B cell (primary cell): ENCODE results near the gene IL4R. TPM values are rescaled to one million over a fixed set of nuclear protein-coding genes. Genes with fewer than 3 reads are reported as not detected.
A peak's percentile ranks its signal among the peaks of the same experiment; 100 is the strongest.

ENCODE experiments used
- ATAC-seq: fragments of 200-7000 bp; cut with Tn5 transposase; one replicate; pipeline ENCODE4 v1.10.0; 2021; ENCODE audit warnings: low read depth, mild to moderate bottlenecking, moderate number of reproducible peaks, moderate library complexity
- CTCF ChIA-PET: fragments of 350-600 bp; sonication (Branson Sonifier 250); formaldehyde crosslinking; loops from one replicate; lab custom pipeline; 2021; ENCODE audit warnings: antibody characterized with exemption, inconsistent platforms; lab: Charles Lee
- POLR2A ChIA-PET: fragments of 350-600 bp; sonication (Branson Sonifier 250); formaldehyde crosslinking; loops from one replicate; lab custom pipeline; 2021; ENCODE audit warnings: antibody characterized with exemption; lab: Charles Lee
- DNase-seq: peaks from one replicate; pipeline ENCODE4 v3.0.0; 2013
- H2AFZ ChIP-seq: 2 replicates; pipeline ENCODE4 v1.6.1; 2012; ENCODE audit warnings: mild to moderate bottlenecking, low read depth, low read length; ENCODE audit not compliant: insufficient read depth, poor library complexity, severe bottlenecking
- H3K27ac ChIP-seq, 2 donors: 1 replicate in 1 of 2; 2 replicates in 1 of 2; pipeline ENCODE4 v1.5.1; 2012 to 2013; ENCODE audit warnings: low read length in 2 of 2, mild to moderate bottlenecking in 2 of 2, moderate library complexity in 1 of 2
- H3K27me3 ChIP-seq, 4 experiments: fragments of 200-600 bp in 1 of 4; sonication (generic) in 1 of 4; replicated peaks in 1 of 4; 1 replicate in 2 of 4; 2 replicates in 2 of 4; pipeline versions ENCODE4 v1.6.1 to v1.7.0; 2013 to 2016; ENCODE audit warnings: low read length in 3 of 4, mild to moderate bottlenecking in 2 of 4, mixed read lengths in 1 of 4, moderate library complexity in 1 of 4; ENCODE audit not compliant: insufficient read depth in 4 of 4, control insufficient read depth in 3 of 4; ENCODE audit errors: control extremely low read depth in 1 of 4
- H3K36me3 ChIP-seq, 2 experiments: replicated peaks in 1 of 2; 1 replicate in 1 of 2; 2 replicates in 1 of 2; pipeline versions ENCODE4 v1.6.1 to v1.7.1; 2013; ENCODE audit warnings: low read length in 1 of 2; ENCODE audit not compliant: insufficient read depth in 2 of 2, control insufficient read depth in 1 of 2; ENCODE audit errors: control extremely low read depth in 1 of 2, extremely low read depth in 1 of 2
- H3K4me1 ChIP-seq, 2 donors: fragments of 200-600 bp in 1 of 2; sonication (generic) in 1 of 2; 1 replicate in 1 of 2; 2 replicates in 1 of 2; pipeline versions ENCODE4 v1.5.1 to v1.6.1; 2013 to 2017; ENCODE audit warnings: low read length in 2 of 2; ENCODE audit not compliant: control insufficient read depth in 2 of 2, insufficient read depth in 2 of 2
- H3K4me2 ChIP-seq: replicated peaks from 2 replicates; pipeline ENCODE3; 2012; ENCODE audit warnings: mild to moderate bottlenecking, low read depth, low read length; ENCODE audit not compliant: poor library complexity, severe bottlenecking
- H3K4me3 ChIP-seq, 5 experiments: fragments of 200-600 bp in 1 of 5; sonication (generic) in 1 of 5; 1 replicate in 3 of 5; 2 replicates in 2 of 5; pipeline versions ENCODE4 v1.5.1 to v1.7.0; 2011 to 2016; ENCODE audit warnings: low read length in 4 of 5, mild to moderate bottlenecking in 4 of 5, low read depth in 2 of 5, control low read depth in 1 of 5, moderate library complexity in 1 of 5; ENCODE audit not compliant: insufficient read depth in 1 of 5; ENCODE audit errors: control extremely low read depth in 1 of 5, extremely low read depth in 1 of 5
- H3K79me2 ChIP-seq: fragments of 200-600 bp; sonication (generic); one replicate; pipeline ENCODE4 v1.6.0; 2016; ENCODE audit warnings: low read length; ENCODE audit not compliant: control insufficient read depth, insufficient read depth
- H3K9ac ChIP-seq: fragments of 200-600 bp; sonication (generic); 2 replicates; pipeline ENCODE4 v1.6.1; 2017; ENCODE audit warnings: mild to moderate bottlenecking, low read length, moderate library complexity
- H3K9me3 ChIP-seq, 3 donors: one replicate each; pipeline versions ENCODE4 v1.6.1 to v1.7.1; 2013; ENCODE audit warnings: low read length in 2 of 3; ENCODE audit not compliant: control insufficient read depth in 2 of 3, insufficient read depth in 1 of 3; ENCODE audit errors: control extremely low read depth in 1 of 3
- H4K20me1 ChIP-seq: 2 replicates; pipeline ENCODE4 v1.6.0; 2012; ENCODE audit warnings: mild to moderate bottlenecking, low read length; ENCODE audit not compliant: insufficient read depth, control insufficient read depth, poor library complexity, severe bottlenecking
- H3K27ac Mint-ChIP-seq: one replicate; pipeline ENCODE4 v1.8.0; 2021; ENCODE audit warnings: mixed read lengths
- H3K27me3 Mint-ChIP-seq: one replicate; pipeline ENCODE4 v1.8.0; 2021; ENCODE audit warnings: mixed read lengths
- H3K4me1 Mint-ChIP-seq: one replicate; pipeline ENCODE4 v1.8.0; 2021; ENCODE audit warnings: mixed read lengths
- H3K4me3 Mint-ChIP-seq: one replicate; pipeline ENCODE4 v1.8.0; 2021; ENCODE audit warnings: mixed read lengths
- H3K9me3 Mint-ChIP-seq: one replicate; pipeline ENCODE4 v1.8.0; 2022; ENCODE audit warnings: mixed read lengths; ENCODE audit not compliant: insufficient read depth
- EZH2 ChIP-seq: IDR thresholded peaks from 2 replicates; pipeline ENCODE4 v1.6.1; 2012; ENCODE audit warnings: borderline replicate concordance, low read depth, mild to moderate bottlenecking, moderate library complexity, low read length; ENCODE audit not compliant: insufficient read depth, poor library complexity, severe bottlenecking
- WGBS: methylation state at CpG from one replicate; pipeline ENCODE4 v1.1.5; 2013; ENCODE audit warnings: missing lambda C conversion rate; ENCODE audit not compliant: insufficient coverage; 5-methylcytosine and 5-hydroxymethylcytosine counted together
- intact Hi-C: fragments of 100-400 bp; cut with micrococcal nuclease; formaldehyde crosslinking; loops from one replicate; pipeline ENCODE4 v1.10.0; 2022
- polyA plus RNA-seq: library from polyadenylated mRNA; depleted of rRNA; stranded (reverse); fragments of >200 nt; gene quantifications from 2 replicates; pipeline ENCODE4 v1.2.3, GENCODE V29; 2012
- total RNA-seq, 2 donors: library from RNA; stranded (reverse); fragments of 120-200 nt in 1 of 2; gene quantifications; 1 replicate in 1 of 2; 2 replicates in 1 of 2; pipeline versions ENCODE4 v1.2.3 to v1.2.4, GENCODE V29; 2013 to 2022
- TF ChIP-seq, protein P1 (sequence below): fragments of 200-600 bp; IDR thresholded peaks from one replicate; pipeline ENCODE4 v1.8.0; 2022; ENCODE audit warnings: antibody characterized with exemption, mild to moderate bottlenecking

Gene IL4R
- total and polyA plus RNA-seq, 2 donors (not counting 1 experiment from before 2014, with no cell fraction given) = 311 to 966 TPM

DNA sequence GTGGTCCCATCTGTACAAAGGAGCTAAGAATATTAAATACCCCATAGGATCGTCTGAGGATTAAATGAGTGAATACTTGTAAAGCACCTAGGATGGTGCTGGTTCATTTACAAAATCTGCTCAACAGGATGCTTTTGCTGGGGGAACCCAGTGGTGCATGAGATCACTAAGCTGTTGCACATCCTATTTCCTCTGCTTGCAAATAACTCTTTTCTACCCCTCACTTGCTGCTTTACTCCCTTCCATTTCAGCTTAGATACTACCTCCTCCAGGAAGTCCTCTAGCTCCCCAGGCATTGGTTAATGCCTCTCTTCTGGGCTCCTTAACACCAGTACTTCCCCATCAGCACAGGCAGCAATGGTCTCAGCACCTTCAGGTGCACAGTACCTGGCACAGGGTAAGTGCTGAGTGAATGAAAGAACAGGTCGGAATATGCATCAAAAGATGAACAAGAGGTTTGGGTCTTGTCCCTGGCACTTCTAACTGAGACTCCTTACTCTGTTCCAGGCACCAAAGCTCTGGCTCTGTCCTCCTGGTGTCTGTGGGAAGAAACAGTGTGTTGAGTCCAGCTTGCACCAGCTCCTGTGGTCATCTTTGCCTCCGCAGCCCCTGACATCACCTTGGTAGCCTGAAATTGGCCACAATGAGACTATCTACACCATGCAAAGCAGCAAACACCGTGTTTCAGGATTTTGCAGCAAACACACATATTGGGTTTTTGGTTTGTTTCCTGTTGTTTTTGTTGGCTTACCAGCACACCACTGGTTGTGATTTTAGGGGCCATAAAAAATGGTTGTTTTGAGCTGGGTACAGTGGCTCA lies 64.1 kb downstream of the IL4R start:
- no peak overlapping the region for H2AFZ ChIP-seq
- no peaks in the 10 kb centered on the region for H4K20me1 ChIP-seq
- ChIA-PET CTCF (interaction anchor here (0.7 to 1.8 kb wide), 13 partner anchors 9 to 268 kb away, joined by 3 to 14 read pairs (median 4); no protein-coding TSS in a partner anchor), POLR2A (interaction anchor here (0.5 to 1.2 kb wide), 6 partner anchors 20 to 139 kb away, joined by 3 to 4 read pairs (median 3); partner anchors contain the start of gene IL21R)
- no peak for TF ChIP-seq EZH2
- TF ChIP-seq, protein P1, sequence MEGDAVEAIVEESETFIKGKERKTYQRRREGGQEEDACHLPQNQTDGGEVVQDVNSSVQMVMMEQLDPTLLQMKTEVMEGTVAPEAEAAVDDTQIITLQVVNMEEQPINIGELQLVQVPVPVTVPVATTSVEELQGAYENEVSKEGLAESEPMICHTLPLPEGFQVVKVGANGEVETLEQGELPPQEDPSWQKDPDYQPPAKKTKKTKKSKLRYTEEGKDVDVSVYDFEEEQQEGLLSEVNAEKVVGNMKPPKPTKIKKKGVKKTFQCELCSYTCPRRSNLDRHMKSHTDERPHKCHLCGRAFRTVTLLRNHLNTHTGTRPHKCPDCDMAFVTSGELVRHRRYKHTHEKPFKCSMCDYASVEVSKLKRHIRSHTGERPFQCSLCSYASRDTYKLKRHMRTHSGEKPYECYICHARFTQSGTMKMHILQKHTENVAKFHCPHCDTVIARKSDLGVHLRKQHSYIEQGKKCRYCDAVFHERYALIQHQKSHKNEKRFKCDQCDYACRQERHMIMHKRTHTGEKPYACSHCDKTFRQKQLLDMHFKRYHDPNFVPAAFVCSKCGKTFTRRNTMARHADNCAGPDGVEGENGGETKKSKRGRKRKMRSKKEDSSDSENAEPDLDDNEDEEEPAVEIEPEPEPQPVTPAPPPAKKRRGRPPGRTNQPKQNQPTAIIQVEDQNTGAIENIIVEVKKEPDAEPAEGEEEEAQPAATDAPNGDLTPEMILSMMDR = no peak
- H3K36me3 ChIP-seq = no peaks in the 10 kb centered on the region
- peak; percentile 72 for DNase-seq
- H3K4me1 Mint-ChIP-seq = peaks cover 46% of the 10 kb centered on the region
- intact Hi-C loops = no loop called here
- peak; percentile 59 for ATAC-seq
- H3K27ac ChIP-seq = peak overlapping the region; percentile 67 to 78
- H3K27ac Mint-ChIP-seq = peak overlapping the region; percentile 82
- H3K9ac ChIP-seq = no peak overlapping the region
- H3K4me1 ChIP-seq = peaks cover 61 to 84% of the 10 kb centered on the region in 2 donors
- no peaks in the 10 kb centered on the region for H3K27me3 ChIP-seq
- H3K4me3 ChIP-seq = peak overlapping the region in 1 of 5 experiments; percentile 3
- peaks cover 0 to 12% (median 0%) of the 10 kb centered on the region in 3 donors for H3K9me3 ChIP-seq
- H3K79me2 ChIP-seq = no peaks in the 10 kb centered on the region
- H3K4me2 ChIP-seq = peak overlapping the region; percentile 62
- WGBS = 100% methylated on average over 1 of the region's 4 CpGs
- H3K9me3 Mint-ChIP-seq = no peaks in the 10 kb centered on the region
- H3K27me3 Mint-ChIP-seq = no peaks in the 10 kb centered on the region
- H3K4me3 Mint-ChIP-seq = peak overlapping the region; percentile 75
